ENCODE data around the gene LBR.
"Not testable (repeated sequence)": the region's sequence is repeated elsewhere in the genome, so short reads cannot be mapped to it uniquely, and the experiment has no call there.

The LBR gene

GRCh38 chr1:225407755-225408154 is 20.1 kb downstream of the LBR start:
- DNase-seq (ENCODE audit: low read depth): no peak
- TF ChIP-seq, protein P1, sequence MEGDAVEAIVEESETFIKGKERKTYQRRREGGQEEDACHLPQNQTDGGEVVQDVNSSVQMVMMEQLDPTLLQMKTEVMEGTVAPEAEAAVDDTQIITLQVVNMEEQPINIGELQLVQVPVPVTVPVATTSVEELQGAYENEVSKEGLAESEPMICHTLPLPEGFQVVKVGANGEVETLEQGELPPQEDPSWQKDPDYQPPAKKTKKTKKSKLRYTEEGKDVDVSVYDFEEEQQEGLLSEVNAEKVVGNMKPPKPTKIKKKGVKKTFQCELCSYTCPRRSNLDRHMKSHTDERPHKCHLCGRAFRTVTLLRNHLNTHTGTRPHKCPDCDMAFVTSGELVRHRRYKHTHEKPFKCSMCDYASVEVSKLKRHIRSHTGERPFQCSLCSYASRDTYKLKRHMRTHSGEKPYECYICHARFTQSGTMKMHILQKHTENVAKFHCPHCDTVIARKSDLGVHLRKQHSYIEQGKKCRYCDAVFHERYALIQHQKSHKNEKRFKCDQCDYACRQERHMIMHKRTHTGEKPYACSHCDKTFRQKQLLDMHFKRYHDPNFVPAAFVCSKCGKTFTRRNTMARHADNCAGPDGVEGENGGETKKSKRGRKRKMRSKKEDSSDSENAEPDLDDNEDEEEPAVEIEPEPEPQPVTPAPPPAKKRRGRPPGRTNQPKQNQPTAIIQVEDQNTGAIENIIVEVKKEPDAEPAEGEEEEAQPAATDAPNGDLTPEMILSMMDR (conservative IDR thresholded peaks at IDR 0.05; ENCODE audit: low read depth, low read length): no peak
- H3K4me3 ChIP-seq (ENCODE audit: low read depth, low read length): no peak overlapping the region

DNA sequence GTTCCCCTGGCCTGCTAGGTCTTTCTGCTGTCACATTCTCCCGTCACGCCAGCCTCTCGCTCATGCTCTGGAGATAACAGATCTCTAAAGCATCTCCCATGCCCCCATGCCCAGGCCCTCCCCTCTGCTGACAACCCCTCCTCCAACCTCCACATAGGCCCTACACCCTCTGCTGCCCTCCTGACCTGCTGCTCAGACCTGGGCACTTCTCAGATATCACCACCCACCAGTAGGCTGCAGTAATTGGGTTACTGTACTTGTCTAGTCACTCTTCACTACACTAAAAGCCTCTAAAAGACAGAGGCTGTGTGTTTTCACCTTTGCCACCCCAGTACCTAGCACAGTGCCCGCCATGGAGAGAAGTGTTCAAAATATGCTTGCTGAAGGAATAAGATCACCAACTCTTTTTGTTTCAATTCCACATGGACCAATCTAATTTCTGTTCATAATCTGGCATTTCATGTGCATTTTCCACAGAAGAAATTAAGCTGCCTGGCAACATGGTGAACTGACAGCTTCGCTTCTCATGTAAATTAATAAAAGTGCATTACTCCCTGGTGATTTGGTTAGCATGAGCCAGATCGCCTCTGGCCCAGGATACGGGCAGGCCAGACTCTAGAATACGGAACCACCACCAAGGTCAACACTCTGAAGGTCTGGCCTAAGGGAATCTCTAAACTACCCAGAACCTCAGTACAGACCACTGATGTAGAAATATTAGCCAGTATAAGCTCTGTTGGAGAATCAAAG is 20.7 kb downstream of the LBR start:
- no peak for DNase-seq (ENCODE audit: low read depth)
- H3K4me3 ChIP-seq (ENCODE audit: low read depth, low read length): no peak overlapping the region
- TF ChIP-seq, protein P1 (conservative IDR thresholded peaks at IDR 0.05; ENCODE audit: low read depth, low read length): no peak

- TF ChIP-seq, protein P1 (conservative IDR thresholded peaks at IDR 0.05; ENCODE audit: low read depth, low read length): no peak
- DNase-seq (ENCODE audit: low read depth): no peak
- H3K4me3 ChIP-seq (ENCODE audit: low read depth, low read length): no peak overlapping the region
Measured at GRCh38 chr1:225400968-225401367, 26.9 kb downstream of the LBR start.

GRCh38 chr1:225396357-225396756 is 31.5 kb downstream of the LBR start:
- H3K4me3 ChIP-seq (ENCODE audit: low read depth, low read length): no peak overlapping the region
- no peak for DNase-seq (ENCODE audit: low read depth)
- TF ChIP-seq, protein P1 (conservative IDR thresholded peaks at IDR 0.05; ENCODE audit: low read depth, low read length): no peak

GRCh38 chr1:225389843-225390242 is 38.0 kb downstream of the LBR start:
- H3K4me3 ChIP-seq (ENCODE audit: low read depth, low read length): no peak overlapping the region
- TF ChIP-seq, protein P1 (conservative IDR thresholded peaks at IDR 0.05; ENCODE audit: low read depth, low read length): no peak
- no peak for DNase-seq (ENCODE audit: low read depth)

DNA sequence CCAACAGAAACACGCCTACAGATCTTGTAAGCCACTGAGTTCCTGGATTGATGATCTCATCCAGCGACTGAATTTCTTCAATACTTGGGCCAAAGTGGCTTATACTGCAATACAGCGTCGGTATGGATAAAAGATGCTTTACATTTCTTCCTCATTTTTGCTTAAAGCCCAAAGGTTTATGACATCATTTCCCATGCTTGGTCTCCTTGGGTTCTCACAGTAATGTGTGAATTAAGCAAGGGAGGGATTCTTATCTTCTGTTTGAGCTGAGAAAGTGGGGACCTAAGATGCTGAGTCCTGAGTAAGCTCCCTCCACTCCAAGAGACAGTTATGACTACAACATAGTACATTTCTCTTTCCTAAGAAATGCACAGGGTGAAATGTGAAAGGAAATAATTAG is 39.5 kb downstream of the LBR start:
- no peak overlapping the region for H3K4me3 ChIP-seq (ENCODE audit: low read depth, low read length)
- no peak for DNase-seq (ENCODE audit: low read depth)
- TF ChIP-seq, protein P1 (conservative IDR thresholded peaks at IDR 0.05; ENCODE audit: low read depth, low read length): no peak

- not testable (repeated sequence) for H3K4me3 ChIP-seq (ENCODE audit: low read depth, low read length); DNase-seq (ENCODE audit: low read depth)
Measured at GRCh38 chr1:225386860-225387259, 41.0 kb downstream of the LBR start.
